Stomach (tissue), 9 donors: ENCODE measurements around the gene CFAP65. TPM values are rescaled to one million over a fixed set of nuclear protein-coding genes. Genes with fewer than 3 reads are reported as not detected.

Experiments used
- DNase-seq, 2 donors: peaks; one replicate each; pipeline versions ENCODE4 v3.0.0 to v3.0.0-alpha.2; 2013 to 2019
- H3K27ac ChIP-seq, 5 donors: fragments of 200-600 bp in 4 of 5; sonication (generic) in 4 of 5; one replicate each; pipeline ENCODE4 v1.5.1; 2013 to 2019; ENCODE audit warnings: mild to moderate bottlenecking in 1 of 5, moderate library complexity in 1 of 5
- H3K27me3 ChIP-seq, 3 donors: fragments of 200-600 bp; sonication (generic); one replicate each; pipeline ENCODE4 v1.5.1; 2017 to 2019; ENCODE audit warnings: mixed run types in 1 of 3
- H3K36me3 ChIP-seq, 4 donors: fragments of 200-600 bp; sonication (generic); 1 replicate in 3 of 4; 2 replicates in 1 of 4; pipeline ENCODE4 v1.5.1; 2016 to 2019
- H3K4me1 ChIP-seq, 4 donors: fragments of 200-600 bp; sonication (generic); one replicate each; pipeline ENCODE4 v1.5.1; 2016 to 2019
- H3K4me3 ChIP-seq, 4 donors: fragments of 200-600 bp; sonication (generic) in 3 of 4; one replicate each; pipeline ENCODE4 v1.5.1; 2016 to 2019; ENCODE audit warnings: mild to moderate bottlenecking in 1 of 4
- H3K9me3 ChIP-seq, 4 donors: fragments of 200-600 bp; sonication (generic); one replicate each; pipeline ENCODE4 v1.5.1; 2016 to 2019
- EP300 ChIP-seq: sonication (generic); formaldehyde crosslinking; IDR thresholded peaks from one replicate; pipeline ENCODE4 v1.6.1; 2017; ENCODE audit warnings: antibody characterized with exemption
- POLR2A ChIP-seq, 4 donors: fragments of 450-650 bp; IDR thresholded peaks; one replicate each; pipeline ENCODE4 v1.6.1; 2016; ENCODE audit warnings: antibody characterized with exemption in 4 of 4, control low read depth in 2 of 4, mild to moderate bottlenecking in 1 of 4, moderate library complexity in 1 of 4
- POLR2AphosphoS5 ChIP-seq, 3 donors: sonication (generic); formaldehyde crosslinking; IDR thresholded peaks; one replicate each; pipeline ENCODE4 v1.6.1; 2016; ENCODE audit warnings: antibody characterized with exemption in 3 of 3
- WGBS, 5 donors: extraction: QIAGEN DNeasy Blood & Tissue Kit in 3 of 5; methylation state at CpG; one replicate each; pipeline versions ENCODE4 v1.1.5 to v1.1.7; 2013 to 2018; 5-methylcytosine and 5-hydroxymethylcytosine counted together
- intact Hi-C: fragments of 100-400 bp; cut with DNase I; formaldehyde crosslinking; loops from one replicate; pipeline ENCODE4 v1.15.1; 2023; ENCODE audit warnings: low total_unique reads
- polyA plus RNA-seq, 3 donors: library from polyadenylated mRNA; stranded (reverse); fragments of 200-250 nt; gene quantifications; one replicate each; pipeline ENCODE4 v1.2.3, GENCODE V29; 2013
- total RNA-seq, 5 donors: library from RNA; depleted of rRNA; stranded (reverse); fragments of >200 nt; gene quantifications; one replicate each; pipeline versions ENCODE4 v1.1.0 to v1.2.3, GENCODE V29; 2014 to 2016
- TF ChIP-seq, protein P1 (sequence below), 7 experiments: fragments of 450-650 bp in 4 of 7; fragments of 200-600 bp in 3 of 7; sonication (generic) in 3 of 7; IDR thresholded peaks; one replicate each; pipeline ENCODE4 v1.5.1; 2016 to 2019; ENCODE audit warnings: antibody characterized with exemption in 7 of 7, control low read depth in 2 of 7, mild to moderate bottlenecking in 1 of 7
- donor health status: healthy with polysubstance abuse.
- donor health status: Bipolar disorder and iron deficiency.
- donor health status: healthy.

Gene CFAP65
- total and polyA plus RNA-seq, 8 donors = 0.10 to 2.6 TPM; not detected in 6

DNA sequence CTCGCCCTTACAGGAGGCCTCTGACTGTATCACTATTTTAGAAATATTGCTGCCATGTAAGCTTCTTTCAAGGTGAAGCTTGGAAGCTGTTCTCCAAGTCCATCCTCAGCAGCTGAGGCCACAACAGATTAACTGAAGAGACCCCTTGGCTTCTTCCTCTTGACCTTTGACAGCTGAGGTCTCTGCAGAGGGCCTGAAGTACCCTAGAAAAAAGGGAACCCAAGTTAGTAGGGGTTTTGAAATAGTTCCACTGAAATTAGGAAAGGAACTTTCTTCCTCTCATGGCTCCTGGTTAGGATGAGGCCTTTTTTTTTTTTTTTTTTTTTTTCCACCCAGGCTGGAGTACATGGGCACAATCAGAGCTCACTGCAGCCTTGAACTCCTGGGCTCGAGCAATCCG, 34.9 kb upstream of the CFAP65 start:
- peaks cover 21 to 44% (median 31%) of the 10 kb centered on the region in 4 donors for H3K4me1 ChIP-seq
- H3K27ac ChIP-seq = no peak overlapping the region
- 89 to 92% (median 92%) methylated on average over 3 of the region's 3 CpGs for WGBS, 5 donors

DNA sequence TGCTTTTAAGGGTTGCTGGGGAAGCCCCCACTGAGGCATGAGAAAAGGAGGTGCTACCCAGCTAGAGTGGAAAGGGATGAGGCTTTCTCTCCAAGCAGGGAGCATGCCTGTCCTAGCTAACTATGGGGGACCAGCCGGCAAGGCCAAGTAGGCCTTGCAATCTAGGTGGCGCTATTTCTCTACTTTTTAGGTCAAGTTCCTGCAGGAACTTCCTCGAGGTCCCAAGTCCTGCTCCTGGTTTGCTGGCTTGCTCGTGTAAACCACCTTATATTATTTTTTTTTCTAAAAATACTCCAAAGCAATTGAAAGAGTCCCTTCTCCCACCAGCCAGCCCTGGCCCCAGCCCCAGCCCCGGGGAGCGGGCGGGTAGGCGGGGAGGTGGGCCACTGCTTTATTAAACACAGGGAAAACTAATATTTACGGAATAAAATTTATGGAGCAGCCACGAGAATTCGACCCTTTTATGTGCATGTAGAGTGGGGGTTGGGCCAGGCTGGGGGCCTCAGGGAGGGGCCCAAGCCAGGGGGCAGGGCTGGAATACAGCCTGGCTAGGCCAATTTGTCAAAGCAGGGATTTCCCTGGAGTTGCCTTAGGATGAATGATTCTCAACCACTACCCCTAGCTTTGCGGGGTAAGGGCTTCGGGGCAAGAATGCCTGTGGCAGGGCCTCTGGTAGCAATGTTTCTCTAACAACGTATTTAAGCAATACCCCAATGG, 32.3 kb upstream of the CFAP65 start:
- peak overlapping the region in 2 of 5 donors; percentile 72 to 76 for H3K27ac ChIP-seq
- peaks cover 11 to 48% (median 46%) of the 10 kb centered on the region in 4 donors for H3K36me3 ChIP-seq
- intact Hi-C loops = no loop called here
- no peaks in the 10 kb centered on the region for H3K9me3 ChIP-seq
- WGBS, 5 donors = 35 to 44% (median 41%) methylated on average over 14 of the region's 14 CpGs
- TF ChIP-seq POLR2AphosphoS5 (IDR thresholded peaks at IDR 0.05) = peak in 1 of 3 donors; percentile 20
- TF ChIP-seq, protein P1, sequence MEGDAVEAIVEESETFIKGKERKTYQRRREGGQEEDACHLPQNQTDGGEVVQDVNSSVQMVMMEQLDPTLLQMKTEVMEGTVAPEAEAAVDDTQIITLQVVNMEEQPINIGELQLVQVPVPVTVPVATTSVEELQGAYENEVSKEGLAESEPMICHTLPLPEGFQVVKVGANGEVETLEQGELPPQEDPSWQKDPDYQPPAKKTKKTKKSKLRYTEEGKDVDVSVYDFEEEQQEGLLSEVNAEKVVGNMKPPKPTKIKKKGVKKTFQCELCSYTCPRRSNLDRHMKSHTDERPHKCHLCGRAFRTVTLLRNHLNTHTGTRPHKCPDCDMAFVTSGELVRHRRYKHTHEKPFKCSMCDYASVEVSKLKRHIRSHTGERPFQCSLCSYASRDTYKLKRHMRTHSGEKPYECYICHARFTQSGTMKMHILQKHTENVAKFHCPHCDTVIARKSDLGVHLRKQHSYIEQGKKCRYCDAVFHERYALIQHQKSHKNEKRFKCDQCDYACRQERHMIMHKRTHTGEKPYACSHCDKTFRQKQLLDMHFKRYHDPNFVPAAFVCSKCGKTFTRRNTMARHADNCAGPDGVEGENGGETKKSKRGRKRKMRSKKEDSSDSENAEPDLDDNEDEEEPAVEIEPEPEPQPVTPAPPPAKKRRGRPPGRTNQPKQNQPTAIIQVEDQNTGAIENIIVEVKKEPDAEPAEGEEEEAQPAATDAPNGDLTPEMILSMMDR (IDR thresholded peaks at IDR 0.05) = peak in 5 of 7 experiments; percentile 32 to 62 (median 54)
- no peak for TF ChIP-seq POLR2A (IDR thresholded peaks at IDR 0.05)
- TF ChIP-seq EP300 = no peak
- H3K27me3 ChIP-seq = no peaks in the 10 kb centered on the region
- peak; percentile 68 to 89 for DNase-seq
- H3K4me3 ChIP-seq = no peak overlapping the region
- H3K4me1 ChIP-seq = peaks cover 9 to 32% (median 21%) of the 10 kb centered on the region in 4 donors

More for the DNA sequence above, 34.9 kb upstream of the CFAP65 start:
- Histone ChIP-seq H3K9me3 (no peaks in the 10 kb centered on the region), H3K27me3 (no peaks in the 10 kb centered on the region), H3K4me3 (no peak overlapping the region), H3K36me3 (peaks cover 11 to 48% (median 46%) of the 10 kb centered on the region in 4 donors)
- no peak for DNase-seq
- intact Hi-C loops = no loop called here
- TF ChIP-seq, protein P1 (IDR thresholded peaks at IDR 0.05) = no peak
- TF ChIP-seq EP300 (no peak), POLR2A (IDR thresholded peaks at IDR 0.05) (no peak), POLR2AphosphoS5 (IDR thresholded peaks at IDR 0.05) (no peak)

- peak overlapping the region in 3 of 5 donors; percentile 44 to 76 (median 72) for H3K27ac ChIP-seq
- 56 to 72% (median 59%) methylated on average over 9 of the region's 9 CpGs for WGBS, 5 donors
- DNase-seq = no peak
- no peaks in the 10 kb centered on the region for H3K27me3 ChIP-seq
- intact Hi-C loops = no loop called here
- H3K9me3 ChIP-seq = no peaks in the 10 kb centered on the region
- peaks cover 11 to 43% (median 41%) of the 10 kb centered on the region in 4 donors for H3K36me3 ChIP-seq
- H3K4me1 ChIP-seq = peaks cover 6 to 29% (median 20%) of the 10 kb centered on the region in 4 donors
- TF ChIP-seq, protein P1 (IDR thresholded peaks at IDR 0.05) = no peak
- TF ChIP-seq POLR2A (IDR thresholded peaks at IDR 0.05) (no peak), POLR2AphosphoS5 (IDR thresholded peaks at IDR 0.05) (no peak), EP300 (no peak)
- no peak overlapping the region for H3K4me3 ChIP-seq
Observed at GRCh38 chr2:219072741-219073250, 31.5 kb upstream of the CFAP65 start.

GRCh38 chr2:219071131-219071816, 30.0 kb upstream of the CFAP65 start:
- H3K36me3 ChIP-seq = peaks cover 9 to 27% (median 26%) of the 10 kb centered on the region in 4 donors
- peak; percentile 47 to 62 for DNase-seq
- peaks cover 6 to 29% (median 20%) of the 10 kb centered on the region in 4 donors for H3K4me1 ChIP-seq
- no peaks in the 10 kb centered on the region for H3K9me3 ChIP-seq
- TF ChIP-seq POLR2A (IDR thresholded peaks at IDR 0.05) (no peak), POLR2AphosphoS5 (IDR thresholded peaks at IDR 0.05) (peak in 2 of 3 donors; percentile 40 to 55)
- H3K27me3 ChIP-seq = no peaks in the 10 kb centered on the region
- H3K27ac ChIP-seq = peak overlapping the region; percentile 20 to 76 (median 63)
- WGBS, 5 donors = 30 to 65% (median 41%) methylated on average over 6 of the region's 6 CpGs
- intact Hi-C loops = no loop called here
- no peak overlapping the region for H3K4me3 ChIP-seq
